SK-N-SH treated with all-trans-retinoic acid at 6 μM for 48 hours (cell line): ENCODE measurements around the gene TSPAN9.

ENCODE experiments used
- ARNTL ChIP-seq: fragments of 450-650 bp; formaldehyde crosslinking; IDR thresholded peaks from 2 replicates; pipeline ENCODE4 v1.5.0; 2020; ENCODE audit warnings: low read depth, mild to moderate bottlenecking, moderate library complexity, borderline replicate concordance
- BACH2 ChIP-seq: fragments of 250-450 bp; sonication (Bioruptor Pico); IDR thresholded peaks from 2 replicates; pipeline ENCODE4 v1.9.0; 2021; ENCODE audit warnings: mild to moderate bottlenecking, borderline replicate concordance
- ZC3H10 ChIP-seq: fragments of 250-450 bp; sonication (Bioruptor Pico); IDR thresholded peaks from 2 replicates; pipeline ENCODE4 v1.5.1; 2021; ENCODE audit warnings: mild to moderate bottlenecking, moderate library complexity
- ZFP30 ChIP-seq: fragments of 450-650 bp; formaldehyde crosslinking; IDR thresholded peaks from 2 replicates; pipeline ENCODE4 v1.5.0; 2022; ENCODE audit warnings: mild to moderate bottlenecking, moderate library complexity
- ZNF8 ChIP-seq: fragments of 450-650 bp; formaldehyde crosslinking; IDR thresholded peaks from 2 replicates; pipeline ENCODE4 v1.5.0; 2020; ENCODE audit warnings: mild to moderate bottlenecking, moderate library complexity
- TF ChIP-seq, protein P1 (sequence below): fragments of 250-450 bp; sonication (Bioruptor Pico); IDR thresholded peaks from 2 replicates; pipeline ENCODE4 v1.8.0; 2021; ENCODE audit warnings: low read depth, mild to moderate bottlenecking, moderate library complexity, borderline replicate concordance
- TF ChIP-seq, protein P2 (sequence below): fragments of 250-450 bp; sonication (Bioruptor Pico); IDR thresholded peaks from 2 replicates; pipeline ENCODE4 v1.5.1; 2021; ENCODE audit warnings: mild to moderate bottlenecking, moderate library complexity

GRCh38 chr12:3308063-3308462, 230.9 kb downstream of the TSPAN9 start:
- TF ChIP-seq, protein P1, sequence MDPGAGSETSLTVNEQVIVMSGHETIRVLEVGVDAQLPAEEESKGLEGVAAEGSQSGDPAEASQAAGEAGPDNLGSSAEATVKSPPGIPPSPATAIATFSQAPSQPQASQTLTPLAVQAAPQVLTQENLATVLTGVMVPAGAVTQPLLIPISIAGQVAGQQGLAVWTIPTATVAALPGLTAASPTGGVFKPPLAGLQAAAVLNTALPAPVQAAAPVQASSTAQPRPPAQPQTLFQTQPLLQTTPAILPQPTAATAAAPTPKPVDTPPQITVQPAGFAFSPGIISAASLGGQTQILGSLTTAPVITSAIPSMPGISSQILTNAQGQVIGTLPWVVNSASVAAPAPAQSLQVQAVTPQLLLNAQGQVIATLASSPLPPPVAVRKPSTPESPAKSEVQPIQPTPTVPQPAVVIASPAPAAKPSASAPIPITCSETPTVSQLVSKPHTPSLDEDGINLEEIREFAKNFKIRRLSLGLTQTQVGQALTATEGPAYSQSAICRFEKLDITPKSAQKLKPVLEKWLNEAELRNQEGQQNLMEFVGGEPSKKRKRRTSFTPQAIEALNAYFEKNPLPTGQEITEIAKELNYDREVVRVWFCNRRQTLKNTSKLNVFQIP (CRISPR knock-in tag), result no peak
- TF ChIP-seq ZC3H10 (no peak), ZFP30 (no peak), BACH2 (CRISPR knock-in tag) (no peak), ZNF8 (no peak), ARNTL (CRISPR knock-in tag) (no peak)
- TF ChIP-seq, protein P2, sequence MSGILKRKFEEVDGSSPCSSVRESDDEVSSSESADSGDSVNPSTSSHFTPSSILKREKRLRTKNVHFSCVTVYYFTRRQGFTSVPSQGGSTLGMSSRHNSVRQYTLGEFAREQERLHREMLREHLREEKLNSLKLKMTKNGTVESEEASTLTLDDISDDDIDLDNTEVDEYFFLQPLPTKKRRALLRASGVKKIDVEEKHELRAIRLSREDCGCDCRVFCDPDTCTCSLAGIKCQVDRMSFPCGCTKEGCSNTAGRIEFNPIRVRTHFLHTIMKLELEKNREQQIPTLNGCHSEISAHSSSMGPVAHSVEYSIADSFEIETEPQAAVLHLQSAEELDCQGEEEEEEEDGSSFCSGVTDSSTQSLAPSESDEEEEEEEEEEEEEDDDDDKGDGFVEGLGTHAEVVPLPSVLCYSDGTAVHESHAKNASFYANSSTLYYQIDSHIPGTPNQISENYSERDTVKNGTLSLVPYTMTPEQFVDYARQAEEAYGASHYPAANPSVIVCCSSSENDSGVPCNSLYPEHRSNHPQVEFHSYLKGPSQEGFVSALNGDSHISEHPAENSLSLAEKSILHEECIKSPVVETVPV (CRISPR knock-in tag), result no peak
